Ovary (tissue), 9 donors: ENCODE data around the gene RALGPS1. TPM values are rescaled to one million over a fixed set of nuclear protein-coding genes. Genes with fewer than 3 reads are reported as not detected.

Experiments
- DNase-seq, 5 donors: peaks; one replicate each; pipeline ENCODE4 v3.0.0-alpha.2; 2019 to 2020
- H3K27ac ChIP-seq, 2 donors: fragments of 200-600 bp; one replicate each; pipeline versions ENCODE4 v1.5.1 to v1.8.0; 2019 to 2022
- H3K27me3 ChIP-seq: fragments of 200-600 bp; one replicate; pipeline ENCODE4 v1.8.0; 2022
- H3K36me3 ChIP-seq: fragments of 200-600 bp; sonication (generic); one replicate; pipeline ENCODE4 v1.5.1; 2019
- H3K4me1 ChIP-seq: one replicate; pipeline ENCODE4 v1.8.1; 2013; ENCODE audit warnings: mild to moderate bottlenecking, moderate library complexity; ENCODE audit not compliant: insufficient read depth
- H3K4me3 ChIP-seq: fragments of 200-600 bp; sonication (generic); one replicate; pipeline ENCODE4 v1.5.1; 2017
- H3K9me3 ChIP-seq, 2 donors: fragments of 200-600 bp in 1 of 2; sonication (generic) in 1 of 2; one replicate each; pipeline versions ENCODE4 v1.5.1 to v1.8.1; 2013 to 2019; ENCODE audit warnings: mild to moderate bottlenecking in 1 of 2, moderate library complexity in 1 of 2
- CTCF ChIP-seq, 3 donors: fragments of 450-650 bp in 2 of 3; fragments of 200-600 bp in 1 of 3; IDR thresholded peaks; one replicate each; pipeline versions ENCODE4 v1.5.1 to v1.8.0; 2016 to 2022; ENCODE audit warnings: antibody characterized with exemption in 3 of 3, mild to moderate bottlenecking in 1 of 3
- EP300 ChIP-seq: sonication (generic); formaldehyde crosslinking; IDR thresholded peaks from one replicate; pipeline ENCODE4 v1.6.1; 2017; ENCODE audit warnings: antibody characterized with exemption
- POLR2A ChIP-seq: fragments of 450-650 bp; IDR thresholded peaks from one replicate; pipeline ENCODE4 v1.6.1; 2017; ENCODE audit warnings: antibody characterized with exemption, mild to moderate bottlenecking, moderate library complexity
- WGBS, 3 donors: extraction: QIAGEN DNeasy Blood & Tissue Kit in 1 of 3; methylation state at CpG; one replicate each; pipeline versions ENCODE4 v1.1.5 to v1.1.7; 2013 to 2017; 5-methylcytosine and 5-hydroxymethylcytosine counted together
- intact Hi-C, 4 donors: fragments of 100-400 bp; cut with DNase I; formaldehyde crosslinking; loops; one replicate each; pipeline versions ENCODE4 v1.11.0 to v1.15.1; 2022 to 2023
- polyA plus RNA-seq, 2 donors: library from polyadenylated mRNA; stranded (reverse); fragments of 200-250 nt in 1 of 2; fragments of 350-450 nt in 1 of 2; fragmentation: Illumina TruSeq in 1 of 2; extraction: RNeasy Lipid Tissue Mini Kit (QIAGEN cat#74804) in 1 of 2; gene quantifications; one replicate each; pipeline ENCODE4 v1.2.3, GENCODE V29; 2013 to 2014
- total RNA-seq, 7 donors: library from RNA; depleted of rRNA in 2 of 7; stranded (reverse); fragments of >200 nt in 2 of 7; fragmentation: NEBNext Ultra II Directional in 3 of 7; extraction: Animal tissue kit (Norgen Biotek cat#: 25700) in 3 of 7; gene quantifications; one replicate each; pipeline versions ENCODE4 v1.1.0 to v1.2.4, GENCODE V29; 2016 to 2023
- donor health status: DM: no; HTN: no; CAD: no; lungs with moderate emphysema.
- donor health status: DM: no; HTN: no; CAD: no.
- donor health status: Bipolar disorder and iron deficiency.
- donor health status: DM: yes; HTN: yes; CAD: no.
- donor health status: DM: no; HTN: no; CAD: no.
- donor health status: DM: yes; HTN: yes; CAD: no.

RALGPS1 gene
- total and polyA plus RNA-seq, 9 donors: 2.3 to 13.1 (median 6.9) TPM

GRCh38 chr9:126937444-126937843, 22.9 kb downstream of the RALGPS1 start:
- intact Hi-C loops: no loop called here

GRCh38 chr9:126938327-126938726, 23.7 kb downstream of the RALGPS1 start:
- TF ChIP-seq CTCF (IDR thresholded peaks at IDR 0.05): no peak
- TF ChIP-seq POLR2A: no peak
- TF ChIP-seq EP300: no peak
- 86 to 87% (median 86%) methylated on average over 4 of the region's 4 CpGs for WGBS, 3 donors
- no peaks in the 10 kb centered on the region for H3K4me1 ChIP-seq
- no peak overlapping the region for H3K27ac ChIP-seq
- no peak for DNase-seq
- H3K36me3 ChIP-seq: no peaks in the 10 kb centered on the region
- no peaks in the 10 kb centered on the region for H3K9me3 ChIP-seq
- no peak overlapping the region for H3K4me3 ChIP-seq
- intact Hi-C loops: loop anchor here in 1 of 4 donors (2.0 kb wide), 1 partner anchor 262 kb away; no protein-coding TSS in a partner anchor
- no peaks in the 10 kb centered on the region for H3K27me3 ChIP-seq

More at GRCh38 chr9:126937444-126937843, 22.9 kb downstream of the RALGPS1 start:
- no peak for DNase-seq
- H3K4me1 ChIP-seq: no peaks in the 10 kb centered on the region
- H3K36me3 ChIP-seq: no peaks in the 10 kb centered on the region
- no peak overlapping the region for H3K27ac ChIP-seq
- H3K27me3 ChIP-seq: no peaks in the 10 kb centered on the region
- H3K4me3 ChIP-seq: no peak overlapping the region
- no peaks in the 10 kb centered on the region for H3K9me3 ChIP-seq
- no peak for TF ChIP-seq CTCF (IDR thresholded peaks at IDR 0.05)
- no peak for TF ChIP-seq POLR2A
- no peak for TF ChIP-seq EP300

GRCh38 chr9:126939821-126940221, 25.2 kb downstream of the RALGPS1 start:
- Histone ChIP-seq H3K4me1 (no peaks in the 10 kb centered on the region), H3K36me3 (no peaks in the 10 kb centered on the region), H3K27ac (no peak overlapping the region), H3K27me3 (no peaks in the 10 kb centered on the region), H3K4me3 (no peak overlapping the region), H3K9me3 (no peaks in the 10 kb centered on the region)
- WGBS, 3 donors: 79 to 87% (median 80%) methylated on average over 6 of the region's 6 CpGs
- no peak for DNase-seq
- TF ChIP-seq EP300 (no peak), CTCF (IDR thresholded peaks at IDR 0.05) (no peak)
- intact Hi-C loops: loop anchor here (1.0 to 2.0 kb wide), 3 partner anchors 259 to 261 kb away; no protein-coding TSS in a partner anchor

- no peak overlapping the region for H3K27ac ChIP-seq
- H3K9me3 ChIP-seq: no peaks in the 10 kb centered on the region
- no peaks in the 10 kb centered on the region for H3K4me1 ChIP-seq
- intact Hi-C loops: no loop called here
- TF ChIP-seq CTCF (IDR thresholded peaks at IDR 0.05) (no peak), POLR2A (no peak), EP300 (no peak)
- no peak for DNase-seq
- no peaks in the 10 kb centered on the region for H3K36me3 ChIP-seq
- no peak overlapping the region for H3K4me3 ChIP-seq
- H3K27me3 ChIP-seq: no peaks in the 10 kb centered on the region
Measured at GRCh38 chr9:126942399-126942798, 27.8 kb downstream of the RALGPS1 start.

DNA sequence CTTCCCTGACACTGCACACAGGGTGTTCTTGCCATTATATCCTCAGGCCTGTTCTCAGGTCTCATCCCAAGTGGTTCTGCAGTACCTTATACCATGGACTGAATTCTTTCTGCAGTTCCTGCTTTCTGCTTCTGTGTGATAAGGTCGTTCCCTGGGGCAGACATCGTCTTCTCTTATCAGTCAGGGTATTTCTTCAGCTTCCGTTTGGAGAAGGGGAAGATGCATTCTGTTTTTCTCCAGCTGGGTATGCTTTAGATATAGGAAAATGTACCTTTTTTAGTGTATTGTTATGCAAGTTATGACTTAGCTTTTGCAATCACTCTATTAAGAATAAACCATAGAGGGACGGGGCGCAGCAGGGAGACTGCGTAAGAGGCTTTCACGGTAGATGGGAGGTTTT, 31.1 kb downstream of the RALGPS1 start:
- no peak for DNase-seq
- H3K27ac ChIP-seq: no peak overlapping the region
- H3K4me3 ChIP-seq: no peak overlapping the region
- no peaks in the 10 kb centered on the region for H3K36me3 ChIP-seq
- no peaks in the 10 kb centered on the region for H3K4me1 ChIP-seq
- TF ChIP-seq EP300 (no peak), CTCF (IDR thresholded peaks at IDR 0.05) (no peak), POLR2A (no peak)
- 72 to 81% (median 75%) methylated on average over 7 of the region's 7 CpGs for WGBS, 3 donors
- no peaks in the 10 kb centered on the region for H3K9me3 ChIP-seq
- H3K27me3 ChIP-seq: no peaks in the 10 kb centered on the region
- intact Hi-C loops: no loop called here
